ENCODE measurements around the gene CRYBG1. TPM values are rescaled to one million over a fixed set of nuclear protein-coding genes. Genes with fewer than 3 reads are reported as not detected.

The CRYBG1 gene
- total RNA-seq, 1 donor from 2014 or later = 0.06 TPM

- no peaks in the 10 kb centered on the region for H3K79me2 ChIP-seq (ENCODE audit: low read depth)
- H3K4me3 Mint-ChIP-seq = no peak overlapping the region
- no peak overlapping the region for H2AFZ ChIP-seq (replicated peaks)
- H3K27ac Mint-ChIP-seq = no peak overlapping the region
- H3K36me3 ChIP-seq = no peaks in the 10 kb centered on the region
- peaks cover 3% of the 10 kb centered on the region for H3K9me3 Mint-ChIP-seq
- no peaks in the 10 kb centered on the region for H3K9me3 ChIP-seq (ENCODE audit: low read depth)
- H3K4me2 ChIP-seq = no peak overlapping the region
- H3K27ac ChIP-seq = no peak overlapping the region
- H3K27me3 Mint-ChIP-seq (ENCODE audit: insufficient read depth, low read depth) = no peaks in the 10 kb centered on the region
- TF ChIP-seq CTCF (IDR thresholded peaks at IDR 0.05) (no peak), EZH2 (IDR thresholded peaks at IDR 0.05) (no peak), EZH2phosphoT487 (IDR thresholded peaks at IDR 0.05) (no peak)
- no peak overlapping the region for H3K9ac ChIP-seq
- H3K4me3 ChIP-seq = no peak overlapping the region
- H3F3A ChIP-seq (ENCODE audit: low read depth) = no peaks in the 10 kb centered on the region
- no peaks in the 10 kb centered on the region for H4K20me1 ChIP-seq (ENCODE audit: low read depth)
- H3K4me1 Mint-ChIP-seq = no peaks in the 10 kb centered on the region
- DNase-seq (ENCODE audit: low spot score) = no peak
- H3K36me3 Mint-ChIP-seq = no peaks in the 10 kb centered on the region
- H3K27me3 ChIP-seq = no peaks in the 10 kb centered on the region
- no peaks in the 10 kb centered on the region for H3K4me1 ChIP-seq
Measured at GRCh38 chr6:106385530-106385929, 25.0 kb downstream of the CRYBG1 start.

GRCh38 chr6:106387875-106388274 lies 27.4 kb downstream of the CRYBG1 start:
- Histone ChIP-seq H3K27me3 (no peaks in the 10 kb centered on the region), H3K79me2 (ENCODE audit: low read depth) (no peaks in the 10 kb centered on the region), H3K27ac (no peak overlapping the region), H3F3A (ENCODE audit: low read depth) (no peaks in the 10 kb centered on the region), H2AFZ (replicated peaks) (no peak overlapping the region), H4K20me1 (ENCODE audit: low read depth) (no peaks in the 10 kb centered on the region), H3K4me1 (peaks cover 7% of the 10 kb centered on the region), H3K36me3 (no peaks in the 10 kb centered on the region), H3K4me2 (no peak overlapping the region), H3K9me3 (ENCODE audit: low read depth) (no peaks in the 10 kb centered on the region), H3K4me3 (no peak overlapping the region), H3K9ac (no peak overlapping the region)
- no peak for DNase-seq (ENCODE audit: low spot score)
- no peaks in the 10 kb centered on the region for H3K4me1 Mint-ChIP-seq
- H3K9me3 Mint-ChIP-seq = peaks cover 3% of the 10 kb centered on the region
- H3K36me3 Mint-ChIP-seq = no peaks in the 10 kb centered on the region
- H3K27ac Mint-ChIP-seq = no peak overlapping the region
- TF ChIP-seq EZH2phosphoT487 (IDR thresholded peaks at IDR 0.05) = no peak
- TF ChIP-seq CTCF (IDR thresholded peaks at IDR 0.05) = no peak
- no peak for TF ChIP-seq EZH2 (IDR thresholded peaks at IDR 0.05)
- no peaks in the 10 kb centered on the region for H3K27me3 Mint-ChIP-seq (ENCODE audit: insufficient read depth, low read depth)
- H3K4me3 Mint-ChIP-seq = no peak overlapping the region

GRCh38 chr6:106390088-106390487 lies 29.6 kb downstream of the CRYBG1 start:
- no peaks in the 10 kb centered on the region for H3K27me3 ChIP-seq
- no peaks in the 10 kb centered on the region for H3F3A ChIP-seq (ENCODE audit: low read depth)
- no peaks in the 10 kb centered on the region for H3K36me3 ChIP-seq
- Mint-ChIP-seq H3K4me1 (peaks cover 3% of the 10 kb centered on the region), H3K27me3 (ENCODE audit: insufficient read depth, low read depth) (no peaks in the 10 kb centered on the region), H3K27ac (no peak overlapping the region), H3K9me3 (peaks cover 3% of the 10 kb centered on the region), H3K36me3 (no peaks in the 10 kb centered on the region), H3K4me3 (no peak overlapping the region)
- H3K27ac ChIP-seq = no peak overlapping the region
- H2AFZ ChIP-seq (replicated peaks) = no peak overlapping the region
- no peaks in the 10 kb centered on the region for H3K9me3 ChIP-seq (ENCODE audit: low read depth)
- DNase-seq (ENCODE audit: low spot score) = no peak
- no peak overlapping the region for H3K4me3 ChIP-seq
- peaks cover 13% of the 10 kb centered on the region for H3K4me1 ChIP-seq
- no peak overlapping the region for H3K4me2 ChIP-seq
- no peak for TF ChIP-seq EZH2 (IDR thresholded peaks at IDR 0.05)
- no peak for TF ChIP-seq EZH2phosphoT487 (IDR thresholded peaks at IDR 0.05)
- TF ChIP-seq CTCF (IDR thresholded peaks at IDR 0.05) = no peak
- no peak overlapping the region for H3K9ac ChIP-seq
- no peaks in the 10 kb centered on the region for H4K20me1 ChIP-seq (ENCODE audit: low read depth)
- H3K79me2 ChIP-seq (ENCODE audit: low read depth) = no peaks in the 10 kb centered on the region

All from neural progenitor cell (in vitro differentiated cells).